NCI-H460 (cell line): ENCODE results near the gene SMAD9. TPM values are rescaled to one million over a fixed set of nuclear protein-coding genes. Genes with fewer than 3 reads are reported as not detected.
"Not testable (repeated sequence)": the region's sequence is repeated elsewhere in the genome, so short reads cannot be mapped to it uniquely, and the experiment has no call there.

ENCODE experiments used
- DNase-seq: peaks from one replicate; pipeline ENCODE4 v3.0.0-alpha.2; 2016; ENCODE audit warnings: low read depth; ENCODE audit errors: extremely low read depth
- total RNA-seq: library from RNA; depleted of rRNA; stranded (reverse); fragments of >200 nt; shearing (Covaris generic); gene quantifications from 2 replicates; pipeline ENCODE4 v1.2.3, GENCODE V29; 2014

The SMAD9 gene
- total RNA-seq, 1 experiment from 2014 or later, result 1.2 TPM

DNA sequence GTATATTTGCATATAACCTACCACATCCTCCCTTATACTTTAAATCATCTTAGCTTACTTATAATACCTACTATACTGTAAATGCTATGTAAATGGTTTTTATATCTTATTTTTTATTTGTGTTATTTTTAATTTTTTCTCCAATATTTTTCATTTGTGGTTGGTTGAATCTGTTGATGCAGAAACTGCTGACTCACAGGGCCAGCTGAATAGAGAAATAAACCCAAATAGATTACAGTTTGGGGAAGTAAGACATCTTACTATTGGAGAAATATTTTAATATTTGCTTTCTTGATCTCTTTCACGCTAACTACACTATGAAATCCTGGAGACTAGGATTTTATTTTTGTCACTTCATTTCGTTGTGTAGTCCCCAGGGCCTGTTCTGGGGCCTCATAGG lies 7.1 kb downstream of the SMAD9 start:
- no peak for DNase-seq

GRCh38 chr13:36912369-36912768 lies 7.7 kb downstream of the SMAD9 start:
- no peak for DNase-seq

- no peak for DNase-seq
These were observed 9.5 kb downstream of the SMAD9 start for GRCh38 chr13:36910545-36910944.

DNA sequence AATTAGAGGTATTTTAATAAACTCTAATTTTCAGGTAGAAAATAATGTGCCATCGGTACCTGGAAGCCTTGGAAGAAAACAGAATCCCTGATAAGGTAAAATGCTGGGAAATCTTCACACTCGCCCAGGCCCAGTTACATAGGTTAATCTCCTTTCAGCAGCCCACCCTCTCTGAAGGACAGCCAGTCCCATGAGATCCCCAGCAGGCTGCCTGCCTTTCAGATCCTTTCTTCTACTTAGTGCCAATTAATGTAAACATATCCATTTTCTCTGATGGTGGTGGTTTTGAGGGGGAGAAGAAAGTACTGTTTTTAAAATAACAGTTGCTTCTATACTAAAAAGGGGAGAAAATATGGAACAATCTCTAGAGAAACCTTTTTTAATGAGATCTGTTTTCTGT lies 12.2 kb downstream of the SMAD9 start:
- DNase-seq, result no peak

DNA sequence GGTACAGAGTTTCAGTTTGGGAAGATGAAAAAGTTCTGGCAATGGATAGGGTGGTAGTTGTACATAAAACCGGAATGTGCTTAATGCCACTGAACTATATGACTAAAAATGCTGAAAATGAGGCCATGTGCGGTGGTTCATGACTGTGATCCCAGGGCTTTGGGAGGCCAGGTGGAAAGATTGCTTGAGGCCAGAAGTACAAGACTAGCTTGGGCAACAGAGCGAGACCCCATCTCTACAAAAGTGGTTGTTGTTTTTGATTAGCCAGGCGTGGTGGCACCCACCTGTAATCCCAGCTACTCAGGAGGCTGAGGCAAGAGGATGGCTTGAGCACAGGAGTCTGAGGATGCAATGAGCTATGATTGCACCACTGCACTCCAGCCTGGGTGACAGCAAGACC lies 12.8 kb downstream of the SMAD9 start:
- no peak for DNase-seq

- DNase-seq, result no peak
These were observed 14.1 kb downstream of the SMAD9 start for GRCh38 chr13:36905944-36906343.

- DNase-seq, result no peak
These were observed 16.0 kb downstream of the SMAD9 start for GRCh38 chr13:36903925-36904595.

DNA sequence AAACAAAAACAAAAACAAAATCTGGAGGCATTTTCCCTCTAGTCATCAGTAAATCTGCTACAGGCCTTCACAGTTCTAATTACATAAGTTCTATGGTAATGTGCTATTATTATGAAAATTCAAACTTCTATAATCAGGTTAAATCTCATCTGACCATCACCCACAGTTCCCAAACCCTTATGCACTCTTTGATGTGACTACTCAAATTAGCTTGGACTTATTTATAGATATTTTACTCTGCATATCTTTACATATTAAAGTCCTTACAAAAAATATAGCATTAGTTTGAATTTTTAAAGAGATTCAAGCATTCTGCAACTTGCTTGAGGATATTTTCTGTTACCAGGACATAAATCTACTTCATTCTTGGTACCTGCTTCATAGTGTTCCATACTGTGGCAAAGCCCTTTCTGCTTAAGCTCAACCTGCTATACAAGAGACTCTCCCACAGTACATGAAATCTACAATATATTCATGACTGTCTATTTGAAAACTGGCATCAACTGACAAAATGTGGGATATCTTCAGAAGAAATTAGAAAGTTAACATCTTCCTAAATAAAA lies 22.9 kb downstream of the SMAD9 start:
- DNase-seq, result no peak

DNA sequence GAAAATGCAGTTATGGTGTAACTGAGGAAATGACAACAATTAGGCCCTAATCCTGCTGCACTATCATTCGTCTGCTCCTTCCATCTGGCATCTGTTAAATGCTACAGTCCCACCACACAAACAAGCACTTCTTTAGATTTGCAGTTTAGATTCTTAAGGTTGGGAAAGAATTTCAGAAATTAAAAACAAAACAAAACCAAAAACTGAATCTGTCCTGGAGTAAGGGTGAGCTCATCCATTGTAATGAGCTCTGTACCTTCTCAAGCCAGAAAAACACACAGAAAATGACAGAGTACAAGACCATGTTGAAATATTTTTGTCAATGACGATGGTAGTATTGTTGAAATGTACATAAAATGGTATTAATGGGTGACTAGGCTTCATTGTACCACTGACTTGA lies 28.3 kb downstream of the SMAD9 start:
- DNase-seq, result no peak

- no peak for DNase-seq
These were observed 31.4 kb downstream of the SMAD9 start for GRCh38 chr13:36888645-36889044.

GRCh38 chr13:36887758-36888521 lies 32.1 kb downstream of the SMAD9 start:
- no peak for DNase-seq

DNA sequence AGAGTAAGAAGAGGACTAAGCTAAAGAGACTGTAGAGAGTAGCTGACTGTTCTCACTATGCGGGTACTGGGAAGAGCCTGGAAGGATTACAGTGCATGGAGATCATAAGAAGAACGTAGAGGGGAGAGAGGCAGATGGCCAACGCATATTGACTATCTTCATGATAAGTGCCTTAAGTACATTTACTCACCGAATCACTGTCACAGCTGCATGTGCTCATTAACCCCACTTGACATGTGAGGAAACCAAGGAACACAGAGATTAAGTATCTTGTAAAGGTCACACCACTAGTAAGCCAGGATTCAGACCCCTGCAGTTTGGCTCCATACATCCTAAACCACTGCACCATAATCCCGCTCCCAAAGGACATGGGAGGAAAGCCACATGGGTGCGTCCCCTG lies 34.1 kb downstream of the SMAD9 start:
- no peak for DNase-seq

GRCh38 chr13:36884235-36884634 lies 35.8 kb downstream of the SMAD9 start:
- DNase-seq, result no peak

DNA sequence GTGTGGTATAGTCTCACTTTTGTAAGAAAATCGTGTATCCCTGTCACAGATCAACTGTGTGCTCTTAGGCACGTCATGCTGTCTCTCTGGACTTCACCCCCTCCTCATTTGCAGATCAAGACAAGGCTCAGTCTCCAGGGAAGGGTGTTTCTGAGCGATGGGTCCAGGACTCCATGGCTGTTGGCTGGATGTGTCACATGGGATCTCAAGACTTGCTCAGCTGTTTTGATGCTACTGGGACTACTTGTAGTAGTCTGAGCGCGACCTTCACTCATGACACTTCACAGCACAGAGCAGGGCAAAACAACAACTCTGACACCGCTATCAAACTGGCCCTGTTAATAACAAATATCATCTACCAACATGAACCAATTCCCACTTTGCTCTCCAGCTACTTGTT lies 36.2 kb downstream of the SMAD9 start:
- DNase-seq, result no peak

DNA sequence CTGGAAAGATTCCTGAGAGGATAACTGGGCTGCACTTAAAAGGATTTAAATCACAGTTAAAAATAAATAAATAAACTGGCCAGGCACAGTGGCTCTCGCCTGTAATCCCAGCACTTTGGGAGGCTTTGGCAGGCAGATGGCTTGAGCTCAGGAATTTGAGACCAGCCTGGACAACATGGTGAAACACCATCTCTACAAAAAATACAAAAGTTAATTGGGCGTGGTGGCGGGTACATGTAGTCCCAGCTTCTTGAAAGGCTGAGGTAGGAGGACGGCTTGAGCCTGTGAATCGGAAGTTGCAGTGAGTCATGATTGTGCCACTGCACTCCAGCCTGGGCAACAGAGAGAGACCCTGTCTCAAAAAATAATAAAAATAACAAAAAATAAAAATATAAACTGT lies 36.6 kb downstream of the SMAD9 start:
- DNase-seq, result not testable (repeated sequence)

DNA sequence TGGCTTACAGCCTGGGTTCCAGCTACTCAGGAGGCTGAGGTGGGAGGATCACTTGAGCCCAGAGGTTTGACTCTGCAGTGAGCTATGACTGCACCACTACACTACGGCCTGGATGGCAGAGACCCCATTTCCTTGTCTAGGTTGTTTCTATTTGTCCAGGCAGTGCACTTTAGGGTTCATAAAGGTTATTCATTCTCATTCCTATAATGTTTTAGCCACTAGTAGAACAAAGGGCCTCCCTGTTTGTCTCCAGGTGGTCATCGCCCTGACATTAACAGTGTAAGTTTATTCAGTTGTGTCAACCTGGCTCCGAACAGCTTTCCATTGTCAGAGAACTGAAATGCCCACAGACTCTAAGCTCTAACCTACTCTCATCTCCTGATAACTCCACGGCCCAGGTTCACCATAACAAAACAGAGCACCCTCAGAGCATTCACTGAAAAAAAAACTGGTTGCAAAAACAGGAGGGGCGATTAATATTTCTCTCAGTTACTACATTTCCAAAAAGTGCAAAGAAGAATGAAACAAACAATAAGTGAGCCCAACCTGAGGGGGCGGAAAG lies 37.1 kb downstream of the SMAD9 start:
- no peak for DNase-seq

DNA sequence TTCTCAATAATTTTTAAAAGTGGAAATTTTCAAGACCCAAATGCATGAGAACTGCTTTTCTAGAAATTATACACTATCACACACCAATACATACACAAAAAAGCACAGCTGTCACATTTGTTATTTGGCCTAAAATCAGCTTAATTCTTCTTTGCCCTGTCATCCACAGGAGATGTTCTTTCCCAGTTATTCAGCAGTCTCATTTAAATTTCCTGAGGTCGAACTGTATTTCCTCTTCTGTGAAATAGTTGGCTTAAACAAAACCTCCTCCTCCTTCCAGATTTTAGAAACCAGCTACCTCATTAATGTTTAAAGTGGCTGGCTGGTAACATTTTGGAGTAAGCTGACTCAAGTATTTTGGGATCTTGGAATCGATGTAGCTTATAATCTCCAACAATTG lies 39.1 kb downstream of the SMAD9 start:
- no peak for DNase-seq

GRCh38 chr13:36879218-36879938 lies 40.7 kb downstream of the SMAD9 start:
- DNase-seq, result no peak

- no peak for DNase-seq
These were observed 44.1 kb downstream of the SMAD9 start for GRCh38 chr13:36875961-36876360.

GRCh38 chr13:36875431-36875830 lies 44.6 kb downstream of the SMAD9 start:
- no peak for DNase-seq

GRCh38 chr13:36872621-36873020 lies 47.4 kb downstream of the SMAD9 start:
- DNase-seq, result no peak
